HG03060 (cell line): ENCODE measurements around the gene RSPH1.
A peak's percentile ranks its signal among the peaks of the same experiment; 100 is the strongest.

Source experiments
- ATAC-seq: cut with Tn5 transposase; IDR thresholded peaks from one replicate; pipeline ENCODE4 v1.9.1; 2021; ENCODE audit warnings: low read depth, moderate number of reproducible peaks; ENCODE audit not compliant: unreplicated experiment

RSPH1 gene

DNA sequence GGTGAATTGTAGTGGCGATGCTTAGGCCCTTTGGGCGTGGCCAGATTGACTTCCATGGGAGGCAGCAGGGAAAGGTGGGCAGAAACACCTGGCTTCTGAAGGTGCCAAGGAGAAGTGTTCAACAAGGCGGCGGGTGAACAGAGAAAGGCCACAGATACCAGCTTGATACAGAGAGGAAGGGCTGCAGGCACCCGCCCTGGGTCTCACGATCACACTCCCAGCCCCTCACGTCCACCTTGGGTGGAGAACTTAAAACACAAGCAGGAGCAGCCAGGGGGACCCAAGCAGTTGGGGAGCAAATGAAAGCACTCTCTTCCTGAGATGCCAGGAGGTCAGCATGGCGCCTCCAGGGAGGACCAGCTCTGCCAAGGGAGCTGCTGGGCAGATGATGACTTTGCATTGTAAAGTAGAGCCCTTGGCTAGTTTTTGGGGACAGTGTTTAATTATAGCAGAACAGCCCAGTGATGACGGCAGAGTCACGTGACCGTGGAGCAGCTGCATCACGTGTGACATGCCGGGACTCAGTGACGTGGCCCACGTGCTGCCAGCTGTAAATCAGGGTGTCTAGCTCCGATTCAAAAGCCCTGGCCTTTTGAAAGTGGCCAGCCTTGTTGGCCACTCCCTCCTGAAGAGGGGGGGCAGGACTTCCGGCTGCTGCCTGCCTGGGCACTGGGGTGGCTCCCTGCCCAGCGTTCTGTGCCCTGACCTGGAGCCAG is 36.6 kb upstream of the RSPH1 start:
- no peak for ATAC-seq

DNA sequence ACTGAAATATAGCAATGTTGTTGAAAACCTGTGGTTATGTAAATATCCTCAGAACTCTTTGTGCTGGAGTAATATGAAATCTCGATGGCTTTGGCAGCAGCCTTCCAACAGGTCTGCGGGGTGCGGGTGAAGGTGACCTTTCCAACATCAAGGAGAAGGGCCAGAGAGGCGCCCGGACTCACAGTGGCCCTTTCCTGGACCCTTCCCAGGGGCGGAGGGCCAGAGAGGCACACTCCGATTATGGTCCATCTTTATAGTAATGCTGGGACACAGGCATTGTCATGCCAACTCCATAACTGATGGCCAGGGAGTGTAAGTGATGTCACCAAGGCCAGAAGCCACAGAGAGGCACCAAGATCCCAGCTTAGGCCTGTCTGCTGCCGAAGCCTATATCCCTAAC is 35.7 kb upstream of the RSPH1 start:
- no peak for ATAC-seq

DNA sequence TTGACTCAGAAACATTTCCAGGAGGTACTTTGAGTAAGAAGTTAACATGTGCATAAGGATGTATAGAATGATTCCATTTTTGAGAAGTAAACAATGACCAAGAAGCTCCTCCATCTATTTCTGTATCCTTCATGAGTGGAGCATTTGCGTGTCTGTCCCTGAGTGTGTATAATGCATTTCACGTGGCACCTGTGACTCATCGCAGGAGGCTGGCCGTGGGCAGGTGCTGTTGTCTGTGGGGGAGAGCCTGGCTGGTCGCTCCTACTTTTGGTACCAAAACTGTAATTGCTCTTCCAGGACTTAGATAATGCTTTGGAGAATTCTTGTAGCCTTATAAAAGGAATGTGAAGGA is 34.1 kb upstream of the RSPH1 start:
- ATAC-seq = no peak

DNA sequence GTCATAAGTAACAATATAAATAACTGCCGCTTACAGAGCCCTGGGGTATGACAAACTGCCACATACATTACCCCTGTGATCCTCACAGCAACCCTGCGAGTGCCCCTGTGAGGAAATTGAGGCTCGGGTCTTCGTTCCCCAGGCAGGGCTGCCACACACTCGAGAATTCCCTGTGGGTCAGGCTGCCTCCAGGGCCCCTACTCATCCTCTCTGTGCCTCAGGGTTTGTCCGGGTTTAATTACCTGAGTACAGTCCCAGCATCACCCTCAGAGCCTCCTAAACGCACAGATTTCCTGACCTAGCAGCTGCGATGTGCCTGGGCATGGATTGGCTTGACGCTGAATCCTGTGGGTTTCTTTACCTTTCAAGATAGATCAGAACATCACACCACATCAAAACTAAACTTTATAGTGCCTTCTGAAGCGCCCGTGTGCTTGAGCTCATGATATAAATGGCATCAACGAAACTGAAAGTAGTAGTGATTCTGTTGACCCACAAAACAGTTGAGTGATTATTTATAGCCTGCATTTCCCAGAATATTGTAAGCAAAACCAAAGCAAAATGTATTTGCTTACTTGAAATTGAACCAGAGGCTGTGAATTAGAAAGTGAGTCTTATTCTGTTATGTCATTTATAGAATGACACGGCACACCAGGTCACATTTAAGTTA is 31.6 kb upstream of the RSPH1 start:
- ATAC-seq = no peak

DNA sequence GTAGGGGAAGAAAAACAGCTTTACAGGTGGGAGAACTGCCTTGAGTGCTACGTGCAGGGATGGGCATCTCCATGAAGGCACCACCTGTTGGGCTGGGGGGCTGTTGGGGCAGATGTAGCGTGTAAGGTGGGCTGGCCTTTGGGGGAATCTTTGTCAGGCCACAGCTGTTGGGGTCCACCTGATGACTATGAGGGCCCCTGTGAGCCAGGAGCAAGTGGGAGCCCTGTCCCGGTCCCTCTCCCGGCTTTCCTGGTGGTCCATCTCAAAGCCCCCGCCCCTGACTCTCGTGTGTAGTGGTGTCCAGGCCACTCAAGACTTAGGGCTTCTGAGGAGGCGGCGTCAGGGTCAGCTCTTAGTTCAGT is 31.1 kb upstream of the RSPH1 start:
- no peak for ATAC-seq

DNA sequence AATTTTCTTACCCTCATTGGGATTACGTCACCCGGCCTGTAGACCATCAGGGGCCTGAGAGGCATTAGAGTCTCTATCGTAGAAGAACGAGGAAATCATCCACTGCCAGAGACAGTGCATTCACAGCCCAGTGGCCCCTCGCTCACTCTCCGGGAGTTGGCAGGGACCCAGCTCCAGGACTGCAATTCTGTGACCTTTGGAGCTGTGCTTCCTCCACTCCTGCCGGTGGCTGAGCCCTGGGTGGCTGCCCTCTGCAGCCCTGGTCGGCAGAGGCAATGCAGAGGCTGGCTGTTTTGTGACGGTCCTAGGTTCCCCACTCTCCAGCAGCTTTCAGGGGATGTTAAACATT is 30.3 kb upstream of the RSPH1 start:
- ATAC-seq = no peak

DNA sequence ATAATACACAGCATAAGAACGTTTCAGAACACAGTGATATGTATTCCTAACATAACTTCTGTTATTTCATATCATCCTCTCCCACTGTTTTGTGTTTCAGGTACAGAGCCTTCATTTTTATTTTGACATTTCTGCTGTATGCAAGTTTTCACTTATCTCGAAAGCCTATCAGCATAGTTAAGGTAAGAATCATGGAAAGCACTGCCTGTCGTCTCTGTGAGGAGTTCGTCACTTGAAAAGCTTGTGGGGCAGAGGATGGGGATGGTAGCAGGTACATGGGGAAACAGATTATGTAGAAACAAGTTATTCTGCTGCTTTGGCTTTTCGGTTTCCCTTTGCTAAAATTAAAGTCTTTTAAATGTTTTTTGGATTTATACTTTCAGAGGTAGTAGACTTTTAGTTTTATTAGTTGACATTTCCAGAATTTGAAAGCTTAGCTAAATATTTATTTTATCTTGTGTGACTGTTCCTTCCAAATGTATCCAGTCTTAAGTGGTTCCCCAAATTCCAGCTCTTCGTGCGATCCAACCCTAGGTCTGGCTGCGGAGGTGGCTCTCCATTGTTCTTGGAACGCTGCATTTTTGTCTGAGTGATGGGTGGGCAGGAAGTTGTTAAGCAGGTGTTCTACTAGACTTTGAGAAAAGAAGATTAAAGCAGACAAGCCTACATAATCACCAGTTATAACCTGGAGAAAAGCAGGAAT is 29.8 kb upstream of the RSPH1 start:
- no peak for ATAC-seq

DNA sequence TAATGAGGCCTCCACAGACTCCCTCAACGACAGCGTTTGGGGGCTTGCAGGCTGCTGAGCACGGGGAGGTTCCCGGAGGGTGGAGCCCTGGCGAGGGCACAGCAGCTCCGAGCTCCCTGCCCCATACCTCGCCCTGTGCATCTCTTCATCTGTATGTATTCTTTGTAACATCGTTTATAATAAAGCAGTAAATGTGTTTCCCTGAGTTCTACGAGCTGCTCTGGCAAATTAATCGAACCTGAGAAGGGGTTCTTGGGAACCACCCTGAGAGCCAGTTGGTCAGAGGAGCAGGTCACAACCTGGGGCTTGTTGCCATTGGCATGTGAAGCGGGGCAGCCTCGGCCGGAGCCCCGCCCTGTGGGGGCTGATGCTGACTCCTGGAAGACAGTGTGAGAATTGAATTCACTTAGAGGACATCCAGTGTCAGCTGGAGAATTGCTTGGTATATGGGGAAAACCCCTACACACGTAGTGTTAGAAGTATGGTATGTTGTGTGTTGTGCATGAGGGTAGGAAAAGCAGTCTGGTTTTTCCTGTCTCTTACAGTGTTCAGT is 29.1 kb upstream of the RSPH1 start:
- peak; percentile 11 for ATAC-seq

DNA sequence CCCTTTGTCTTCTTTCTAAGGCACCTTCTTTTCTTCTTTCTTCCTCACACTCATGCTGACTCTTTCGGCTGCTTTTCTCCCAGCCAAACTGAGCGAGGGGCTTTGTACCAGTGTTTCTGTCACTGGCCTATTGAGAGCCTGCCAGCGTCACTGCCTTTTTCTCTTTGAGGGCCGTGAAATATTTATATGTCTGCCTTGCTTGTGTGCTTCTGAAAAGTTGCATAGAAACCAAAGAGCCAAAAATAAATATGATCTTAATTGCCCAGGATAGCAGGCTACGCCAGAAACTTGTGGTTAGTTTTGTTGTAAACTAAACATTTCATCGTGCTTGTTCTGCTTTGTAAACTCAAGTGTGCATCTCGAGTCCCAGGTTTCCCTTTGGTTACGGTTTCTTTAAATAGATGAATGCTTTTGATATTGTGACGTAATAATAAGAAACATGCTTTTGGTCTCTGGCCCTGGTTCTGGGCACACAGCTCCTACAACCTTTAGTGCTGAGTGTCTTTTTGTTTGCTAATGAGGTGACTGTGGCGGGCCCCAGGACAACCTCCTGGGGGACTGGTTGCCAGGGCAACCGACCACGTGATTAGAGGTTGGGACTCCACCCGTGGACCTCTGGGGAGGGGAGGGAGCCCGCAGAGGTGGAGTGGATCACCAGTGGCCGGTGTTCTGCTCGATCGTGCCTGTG is 28.5 kb upstream of the RSPH1 start:
- ATAC-seq = peak; percentile 68

DNA sequence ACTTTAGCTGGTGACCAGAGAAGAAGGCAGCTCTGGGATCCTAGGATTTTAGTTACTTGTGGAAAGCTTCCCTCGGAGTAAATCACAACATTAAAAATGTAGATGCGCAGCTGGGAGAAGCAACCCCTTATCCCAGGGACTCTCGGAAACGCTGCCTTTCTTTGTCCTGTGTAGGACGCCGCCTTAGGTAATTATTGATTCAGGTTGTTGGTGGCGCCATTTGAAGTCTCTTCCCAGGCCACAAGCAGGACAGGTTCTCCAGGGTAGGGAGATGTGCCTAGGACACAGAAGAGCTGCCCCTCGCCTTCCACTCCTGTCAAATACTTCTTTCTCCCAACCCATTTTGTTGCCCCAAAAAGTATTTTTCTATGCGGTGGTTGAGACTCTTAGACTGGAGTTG is 27.9 kb upstream of the RSPH1 start:
- ATAC-seq = no peak

DNA sequence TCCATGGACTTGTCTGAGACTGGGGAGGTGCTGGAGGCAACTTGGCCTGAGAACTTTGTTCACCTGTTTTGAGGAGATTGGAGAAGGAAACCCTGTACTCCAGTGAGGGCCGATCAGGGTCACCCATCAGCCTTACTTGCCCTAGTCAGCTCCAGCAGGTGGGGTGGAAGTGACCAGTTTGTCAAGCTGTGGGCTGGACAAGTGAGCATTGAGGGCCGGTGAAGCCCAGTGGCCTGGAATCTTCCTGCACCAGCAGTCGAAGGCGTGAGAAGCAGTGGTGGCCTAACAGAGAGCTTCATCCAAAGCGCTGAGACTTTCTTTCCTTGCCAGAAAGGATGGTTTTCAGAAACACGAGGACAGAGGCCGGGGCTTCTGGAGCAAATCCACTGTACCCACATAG is 27.2 kb upstream of the RSPH1 start:
- ATAC-seq = no peak

DNA sequence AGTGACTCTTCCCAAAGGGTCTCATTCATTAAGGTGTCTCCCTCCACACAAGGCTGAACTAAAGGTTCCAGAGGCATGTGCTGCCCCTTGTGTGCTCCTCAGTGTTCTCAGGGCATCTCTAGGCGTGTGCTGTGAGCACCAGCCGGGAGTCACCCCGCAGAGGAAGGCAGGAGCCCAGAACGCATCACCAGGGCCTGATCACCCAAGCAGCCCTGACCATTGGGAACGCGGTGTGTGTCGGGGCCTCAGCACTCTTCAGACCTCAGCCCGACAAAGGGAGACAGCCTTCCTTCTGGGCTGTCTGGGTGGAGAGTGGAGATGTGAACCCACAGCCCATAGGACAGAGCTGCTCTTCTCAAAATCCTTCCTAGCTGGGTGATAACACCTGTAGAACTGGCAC is 26.7 kb upstream of the RSPH1 start:
- no peak for ATAC-seq

DNA sequence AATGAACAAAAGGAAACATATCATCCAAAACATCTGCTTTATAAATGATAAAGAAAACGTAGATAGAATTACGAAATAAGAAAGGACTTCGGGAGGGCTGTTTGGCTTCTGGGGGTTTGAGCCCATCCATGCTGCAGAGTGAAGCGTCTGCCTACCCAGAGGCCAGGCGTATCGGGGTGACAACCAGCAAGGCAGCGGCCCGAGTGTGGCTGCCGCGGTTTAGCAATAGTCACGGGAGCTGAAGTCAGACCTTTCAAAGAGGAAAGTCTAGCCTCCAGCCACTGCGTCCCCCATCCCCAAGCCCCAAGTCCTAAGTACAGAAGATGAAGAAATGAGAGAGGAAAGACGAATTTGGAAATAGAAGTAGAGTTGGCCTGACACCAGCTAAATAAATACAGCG is 26.2 kb upstream of the RSPH1 start:
- ATAC-seq = no peak

DNA sequence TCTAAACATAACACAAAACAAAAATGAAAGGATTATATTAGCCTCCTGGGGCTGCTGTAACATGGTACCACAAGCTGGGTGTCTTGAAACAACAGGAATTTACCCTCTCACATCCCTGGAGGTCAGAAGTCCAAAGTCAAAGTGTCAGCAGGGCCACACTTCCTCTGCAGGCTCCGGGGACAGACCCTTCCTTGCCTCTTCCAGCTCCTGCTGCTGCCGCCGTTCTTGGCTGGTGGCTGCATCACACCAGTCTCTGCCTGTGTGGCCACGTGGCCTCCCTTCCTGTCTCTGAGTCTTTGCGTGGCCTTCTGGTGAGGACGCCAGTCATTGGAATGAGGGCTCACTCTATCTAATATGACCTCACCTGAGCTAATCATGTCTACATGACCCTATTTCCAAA is 25.8 kb upstream of the RSPH1 start:
- ATAC-seq = no peak

DNA sequence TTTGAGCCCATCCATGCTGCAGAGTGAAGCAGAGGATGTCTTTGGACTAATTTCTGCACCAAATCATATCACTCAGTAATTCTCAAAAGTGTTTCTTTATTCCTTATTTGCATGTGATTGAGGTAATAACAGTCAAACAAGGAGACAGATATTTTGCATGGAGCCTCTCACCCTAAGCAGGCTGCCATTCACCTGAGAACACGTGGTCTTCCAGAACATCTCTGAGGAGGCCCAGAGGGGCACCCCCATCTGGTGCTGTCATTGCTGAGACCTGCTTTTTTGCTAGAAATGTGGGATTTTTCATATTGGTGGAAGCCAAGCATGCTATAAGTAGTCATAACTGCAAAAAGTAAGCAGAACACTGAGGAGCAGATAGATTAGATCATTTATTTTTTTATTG is 25.4 kb upstream of the RSPH1 start:
- no peak for ATAC-seq

DNA sequence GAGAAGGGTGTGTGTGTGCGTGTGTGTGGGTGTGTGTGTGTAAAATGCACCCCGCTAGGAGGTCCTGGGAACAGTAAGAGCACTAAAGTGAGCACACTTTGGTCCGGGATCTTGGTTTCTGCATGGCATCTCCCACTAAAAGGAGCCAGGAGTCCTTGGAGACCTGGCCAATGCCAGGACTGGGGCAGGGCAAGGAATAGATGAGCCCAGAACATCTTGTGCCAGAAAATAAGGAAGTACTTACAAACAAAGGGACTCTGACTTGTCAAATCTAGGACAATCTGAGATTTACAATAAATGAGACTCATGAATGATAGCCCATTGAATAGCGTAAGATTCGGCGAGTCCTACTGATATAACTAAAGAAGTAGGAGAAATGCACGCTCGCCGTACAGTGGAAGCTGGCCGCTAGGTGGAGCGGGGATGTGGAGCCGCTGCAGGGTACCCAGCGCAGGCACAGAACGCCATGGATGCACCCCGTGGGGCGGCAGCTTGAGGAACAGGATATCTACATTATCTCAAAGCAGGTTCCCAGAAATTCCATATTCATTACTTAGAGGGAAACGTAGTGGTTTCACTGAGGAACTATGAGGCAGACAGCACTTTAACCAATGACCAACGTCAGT is 24.7 kb upstream of the RSPH1 start:
- ATAC-seq = no peak

DNA sequence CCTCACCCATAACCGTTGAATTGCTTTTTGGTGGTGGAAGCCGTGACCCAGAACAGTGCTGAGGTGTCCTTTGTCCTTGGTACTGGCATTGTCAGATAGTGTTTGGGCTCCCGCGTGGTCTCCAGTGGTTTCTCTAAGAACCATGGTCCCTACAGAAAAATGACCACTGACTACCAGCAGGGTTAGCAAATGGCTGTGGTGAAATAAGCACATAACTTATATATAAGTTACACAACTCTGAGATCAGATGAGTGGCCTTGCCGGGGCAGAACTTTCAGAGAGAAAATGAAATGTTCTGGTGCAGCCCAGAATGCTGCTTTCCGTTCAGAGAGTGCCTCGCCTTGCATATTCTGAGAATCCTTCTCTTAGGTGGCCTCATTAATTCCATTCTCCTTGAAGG is 22.6 kb upstream of the RSPH1 start:
- ATAC-seq = no peak

DNA sequence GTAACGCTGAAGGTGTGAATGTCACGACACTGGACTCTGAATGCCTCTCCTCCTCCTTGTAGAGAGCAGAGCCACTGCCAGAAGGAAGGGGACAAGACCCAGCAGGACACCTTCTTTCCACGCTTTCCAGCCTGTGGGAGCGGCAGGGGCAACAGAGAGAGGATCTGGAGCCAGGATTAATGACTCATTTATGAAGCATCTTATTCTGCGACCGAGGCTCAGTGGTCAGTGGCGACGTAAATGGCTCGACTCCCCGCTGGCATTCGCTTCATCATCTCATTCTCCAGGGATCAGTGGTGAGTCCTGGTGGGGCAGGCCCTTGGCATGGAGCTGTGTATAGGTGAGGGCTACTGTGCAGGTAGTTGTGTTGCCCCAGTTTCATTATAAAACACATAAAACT is 22.2 kb upstream of the RSPH1 start:
- ATAC-seq = no peak

DNA sequence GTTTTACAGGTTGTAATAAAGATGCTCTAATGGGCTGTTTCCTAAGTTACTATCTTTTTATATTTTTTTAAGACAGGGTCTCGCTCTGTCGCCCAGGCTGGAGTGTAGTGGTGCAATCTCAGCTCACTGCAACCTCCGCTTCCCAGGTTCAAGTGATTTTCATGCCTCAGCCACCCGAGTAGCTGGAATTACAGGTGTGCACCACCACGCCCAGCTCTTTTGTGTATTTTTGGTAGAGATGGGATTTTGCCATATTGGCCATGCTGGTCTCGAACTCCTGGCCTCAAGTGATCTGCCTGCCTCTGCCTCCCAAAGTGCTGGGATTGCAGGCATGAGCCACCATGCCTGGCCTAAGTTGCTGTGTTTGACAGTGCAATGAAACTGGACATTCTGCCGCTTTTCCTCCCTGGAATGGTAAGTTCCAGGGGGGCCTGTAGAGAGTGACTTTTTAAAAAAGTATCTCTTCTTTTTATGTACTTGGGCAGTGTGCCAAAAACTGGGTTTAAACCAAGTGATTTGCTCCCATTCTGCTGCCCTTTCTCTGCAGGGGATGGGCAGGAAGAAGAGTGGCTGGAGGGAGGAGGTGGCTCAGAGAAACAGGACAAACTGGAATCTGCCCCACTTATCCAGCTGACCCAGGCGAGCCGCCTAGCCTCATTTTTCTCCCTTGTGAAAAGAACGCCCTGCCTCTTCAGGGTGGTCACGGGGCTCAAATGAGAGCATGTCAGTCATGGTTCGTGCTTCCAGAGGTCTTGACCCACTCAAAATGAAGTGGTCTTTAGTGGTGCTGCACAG is 19.9 kb upstream of the RSPH1 start:
- ATAC-seq = no peak

DNA sequence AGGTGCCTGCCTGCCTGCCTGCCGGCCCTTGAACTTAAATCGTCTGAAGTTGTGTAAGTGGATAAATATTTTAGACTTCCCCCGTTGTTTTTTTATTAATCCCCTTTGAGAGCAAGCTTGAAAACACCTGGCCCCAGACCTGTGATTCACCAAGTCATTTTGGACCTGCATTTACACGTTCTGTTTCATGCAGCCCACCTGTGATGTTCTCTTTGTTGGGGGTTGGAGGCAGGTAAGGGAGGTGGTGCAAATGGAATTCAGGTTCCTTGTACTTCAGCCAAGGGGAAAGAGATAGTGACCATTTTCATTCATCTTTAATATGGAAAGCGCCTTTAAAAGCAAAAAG is 18.8 kb upstream of the RSPH1 start:
- no peak for ATAC-seq
